HPDE6-E6E7 (cell line): Measurements from ENCODE around the gene TMEM267.
"Not testable (repeated sequence)": the region's sequence is repeated elsewhere in the genome, so short reads cannot be mapped to it uniquely, and the experiment has no call there.

ENCODE experiments used
- DNase-seq: peaks from one replicate; pipeline ENCODE4 v3.0.0; 2011; ENCODE audit warnings: missing footprints; ENCODE audit errors: extremely low spot score

TMEM267 gene

GRCh38 chr5:43409809-43410271, 73.8 kb downstream of the TMEM267 start:
- no peak for DNase-seq

DNA sequence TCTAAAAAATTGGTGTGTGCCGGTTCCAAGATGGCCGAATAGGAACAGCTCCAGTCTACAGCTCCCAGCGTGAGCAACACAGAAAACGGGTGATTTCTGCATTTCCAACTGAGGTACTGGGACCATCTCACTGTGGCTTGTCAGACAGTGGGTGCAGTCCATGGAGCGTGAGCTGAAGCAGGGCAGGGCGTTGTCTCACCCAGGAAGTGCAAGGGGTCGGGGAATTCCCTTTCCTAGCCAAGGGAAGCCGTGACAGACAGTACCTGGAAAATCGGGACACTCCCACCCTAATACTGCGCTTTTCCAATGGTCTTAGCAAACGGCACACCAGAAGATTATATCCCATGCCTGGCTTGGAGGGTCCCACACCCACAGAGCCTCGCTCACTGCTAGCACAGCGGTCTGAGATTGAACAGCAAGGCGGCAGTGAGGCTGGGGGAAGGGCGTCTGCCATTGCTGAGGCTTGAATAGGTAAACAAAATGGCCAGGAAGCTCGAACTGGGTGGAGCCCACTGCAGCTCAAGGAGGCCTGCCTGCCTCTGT, 81.1 kb downstream of the TMEM267 start:
- not testable (repeated sequence) for DNase-seq

DNA sequence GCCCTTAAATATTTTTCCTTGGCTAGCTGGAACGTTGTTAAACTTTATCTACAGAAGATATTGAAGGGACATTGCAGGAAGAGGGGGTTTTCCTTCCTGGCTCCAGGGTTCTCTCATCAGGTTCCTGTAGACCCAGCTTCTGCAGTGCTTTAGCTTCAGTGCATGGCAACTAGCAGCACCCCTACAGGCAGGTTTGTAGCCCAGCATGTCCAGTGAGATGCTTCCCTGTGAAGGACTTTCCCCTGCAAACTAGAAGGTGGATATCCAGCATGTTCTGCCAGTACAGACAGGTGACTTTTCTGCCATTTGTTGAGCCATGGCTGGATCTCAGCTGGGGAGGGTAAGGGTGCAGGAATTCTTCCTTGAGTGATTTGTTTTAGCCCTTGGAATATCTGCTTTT, 81.8 kb downstream of the TMEM267 start:
- no peak for DNase-seq

GRCh38 chr5:43400082-43400481, 83.6 kb downstream of the TMEM267 start:
- DNase-seq = no peak

DNA sequence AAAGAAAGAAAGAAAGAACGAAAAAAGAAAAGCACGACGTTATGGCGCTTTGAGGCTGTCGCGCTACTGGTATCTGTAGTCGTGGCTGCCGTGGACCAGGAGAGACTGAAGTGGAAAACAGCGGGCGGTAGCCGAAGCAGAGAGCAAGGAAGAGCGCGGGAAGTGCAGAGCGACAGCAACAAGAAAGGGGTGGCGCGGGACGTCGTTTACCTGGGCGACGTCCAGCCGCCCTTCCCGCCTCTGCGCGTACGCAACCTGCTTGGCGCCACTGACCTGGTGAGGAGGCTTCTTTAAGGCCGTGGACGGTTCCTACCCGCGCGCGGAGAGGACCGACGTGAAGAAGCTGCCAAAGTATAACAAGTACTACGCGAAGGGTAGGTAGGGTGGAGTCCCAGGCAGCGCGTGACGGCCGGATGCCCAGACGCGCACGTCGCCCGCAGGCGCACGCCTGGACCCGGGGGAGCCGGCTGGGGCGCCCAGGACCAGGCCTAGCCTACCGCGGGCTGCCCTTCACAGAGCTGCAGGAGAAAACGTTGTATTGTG, 86.8 kb downstream of the TMEM267 start:
- DNase-seq = peak; percentile 63
